Liver (tissue), 3 donors: ENCODE measurements around the gene PLCB1.

Experiments
- FOXA1 ChIP-seq: IDR thresholded peaks from 2 replicates; pipeline ENCODE4 v1.6.1; 2016; ENCODE audit warnings: antibody characterized with exemption
- JUND ChIP-seq, 2 donors: IDR thresholded peaks; 2 replicates each; pipeline ENCODE4 v1.6.1; 2016; ENCODE audit warnings: antibody characterized with exemption in 2 of 2
- YY1 ChIP-seq: IDR thresholded peaks from 2 replicates; pipeline ENCODE4 v1.6.1; 2016; ENCODE audit warnings: antibody characterized with exemption, mild to moderate bottlenecking
- TF ChIP-seq, protein P1 (sequence below): fragments of 150-350 bp; IDR thresholded peaks from 2 replicates; pipeline ENCODE4 v1.5.1; 2017; ENCODE audit warnings: improper control_type of control experiment, low read depth, low read length; ENCODE audit not compliant: missing input control
- donor health status: healthy.
- donor health status: healthy.

DNA sequence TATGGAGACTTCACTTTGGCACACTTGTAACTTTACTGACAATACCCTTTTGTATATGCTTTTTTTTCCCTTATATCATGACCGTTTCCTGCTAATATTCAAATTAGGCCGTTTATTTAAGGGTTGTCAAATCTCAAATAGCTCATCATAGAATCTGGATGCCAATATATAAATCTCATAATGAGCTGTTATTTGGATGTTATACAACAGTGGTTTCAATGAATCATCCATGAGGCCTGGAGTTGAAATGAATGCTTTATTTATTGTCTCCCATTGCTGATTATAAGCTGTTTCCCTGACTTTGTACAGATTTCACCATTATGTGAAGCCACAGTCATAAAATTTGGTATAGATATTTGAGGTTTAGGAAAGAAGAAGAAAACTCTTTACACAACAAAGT is 256.1 kb downstream of the PLCB1 start:
- TF ChIP-seq FOXA1 (no peak), JUND (IDR thresholded peaks at IDR 0.05) (no peak), YY1 (no peak)
- TF ChIP-seq, protein P1, sequence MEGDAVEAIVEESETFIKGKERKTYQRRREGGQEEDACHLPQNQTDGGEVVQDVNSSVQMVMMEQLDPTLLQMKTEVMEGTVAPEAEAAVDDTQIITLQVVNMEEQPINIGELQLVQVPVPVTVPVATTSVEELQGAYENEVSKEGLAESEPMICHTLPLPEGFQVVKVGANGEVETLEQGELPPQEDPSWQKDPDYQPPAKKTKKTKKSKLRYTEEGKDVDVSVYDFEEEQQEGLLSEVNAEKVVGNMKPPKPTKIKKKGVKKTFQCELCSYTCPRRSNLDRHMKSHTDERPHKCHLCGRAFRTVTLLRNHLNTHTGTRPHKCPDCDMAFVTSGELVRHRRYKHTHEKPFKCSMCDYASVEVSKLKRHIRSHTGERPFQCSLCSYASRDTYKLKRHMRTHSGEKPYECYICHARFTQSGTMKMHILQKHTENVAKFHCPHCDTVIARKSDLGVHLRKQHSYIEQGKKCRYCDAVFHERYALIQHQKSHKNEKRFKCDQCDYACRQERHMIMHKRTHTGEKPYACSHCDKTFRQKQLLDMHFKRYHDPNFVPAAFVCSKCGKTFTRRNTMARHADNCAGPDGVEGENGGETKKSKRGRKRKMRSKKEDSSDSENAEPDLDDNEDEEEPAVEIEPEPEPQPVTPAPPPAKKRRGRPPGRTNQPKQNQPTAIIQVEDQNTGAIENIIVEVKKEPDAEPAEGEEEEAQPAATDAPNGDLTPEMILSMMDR, result no peak
